ENCODE measurements around the gene ARMS2. TPM values are rescaled to one million over a fixed set of nuclear protein-coding genes. Genes with fewer than 3 reads are reported as not detected.

ARMS2 gene
- total RNA-seq, 2 donors from 2014 or later, result not detected

- H3K27me3 Mint-ChIP-seq, result peaks cover 13 to 14% of the 10 kb centered on the region in 2 donors
Measured at GRCh38 chr10:122499012-122499411, 44.6 kb downstream of the ARMS2 start.

GRCh38 chr10:122499491-122499941, 45.1 kb downstream of the ARMS2 start:
- H3K36me3 Mint-ChIP-seq, result no peaks in the 10 kb centered on the region

More at GRCh38 chr10:122499012-122499411, 44.6 kb downstream of the ARMS2 start:
- H3K4me1 Mint-ChIP-seq (ENCODE audit: low read depth in 2 of 2), result no peaks in the 10 kb centered on the region
- no peak for ATAC-seq
- no peak overlapping the region for H3K27ac Mint-ChIP-seq
- H3K4me3 Mint-ChIP-seq, result no peak overlapping the region
- no peak for DNase-seq (ENCODE audit: low spot score)
- no peaks in the 10 kb centered on the region for H3K9me3 Mint-ChIP-seq
- H3K36me3 Mint-ChIP-seq, result no peaks in the 10 kb centered on the region

GRCh38 chr10:122500194-122500593, 45.7 kb downstream of the ARMS2 start:
- Mint-ChIP-seq H3K4me3 (no peak overlapping the region), H3K36me3 (no peaks in the 10 kb centered on the region), H3K9me3 (no peaks in the 10 kb centered on the region), H3K27me3 (peaks cover 9 to 14% of the 10 kb centered on the region in 2 donors), H3K27ac (no peak overlapping the region), H3K4me1 (ENCODE audit: low read depth in 2 of 2) (no peaks in the 10 kb centered on the region)
- ATAC-seq, result no peak
- DNase-seq (ENCODE audit: low spot score), result no peak

More at GRCh38 chr10:122499491-122499941, 45.1 kb downstream of the ARMS2 start:
- Mint-ChIP-seq H3K27ac (no peak overlapping the region), H3K27me3 (peaks cover 13 to 14% of the 10 kb centered on the region in 2 donors), H3K9me3 (no peaks in the 10 kb centered on the region), H3K4me3 (no peak overlapping the region), H3K4me1 (ENCODE audit: low read depth in 2 of 2) (no peaks in the 10 kb centered on the region)
- no peak for DNase-seq (ENCODE audit: low spot score)
- no peak for ATAC-seq

- H3K36me3 Mint-ChIP-seq, result no peaks in the 10 kb centered on the region
- peaks cover 8 to 14% of the 10 kb centered on the region in 2 donors for H3K27me3 Mint-ChIP-seq
- H3K4me3 Mint-ChIP-seq, result no peak overlapping the region
- H3K27ac Mint-ChIP-seq, result no peak overlapping the region
- H3K4me1 Mint-ChIP-seq (ENCODE audit: low read depth in 2 of 2), result no peaks in the 10 kb centered on the region
- DNase-seq (ENCODE audit: low spot score) (no peak), ATAC-seq (no peak)
- no peaks in the 10 kb centered on the region for H3K9me3 Mint-ChIP-seq
Measured at GRCh38 chr10:122500726-122501125, 46.3 kb downstream of the ARMS2 start.

- DNase-seq (ENCODE audit: low spot score) (no peak), ATAC-seq (no peak)
- no peaks in the 10 kb centered on the region for H3K36me3 Mint-ChIP-seq
- H3K9me3 Mint-ChIP-seq, result no peaks in the 10 kb centered on the region
- H3K27me3 Mint-ChIP-seq, result peaks cover 7 to 12% of the 10 kb centered on the region in 2 donors
- H3K27ac Mint-ChIP-seq, result no peak overlapping the region
- no peak overlapping the region for H3K4me3 Mint-ChIP-seq
- no peaks in the 10 kb centered on the region for H3K4me1 Mint-ChIP-seq (ENCODE audit: low read depth in 2 of 2)
Measured at GRCh38 chr10:122503012-122503411, 48.6 kb downstream of the ARMS2 start.

GRCh38 chr10:122503886-122504609, 49.6 kb downstream of the ARMS2 start:
- H3K36me3 Mint-ChIP-seq, result no peaks in the 10 kb centered on the region
- H3K4me3 Mint-ChIP-seq, result no peak overlapping the region
- H3K9me3 Mint-ChIP-seq, result no peaks in the 10 kb centered on the region
- ATAC-seq (no peak), DNase-seq (ENCODE audit: low spot score) (no peak)
- no peak overlapping the region for H3K27ac Mint-ChIP-seq
- H3K27me3 Mint-ChIP-seq, result peaks cover 1 to 2% of the 10 kb centered on the region in 2 donors
- no peaks in the 10 kb centered on the region for H3K4me1 Mint-ChIP-seq (ENCODE audit: low read depth in 2 of 2)

GRCh38 chr10:122504610-122504950, 50.1 kb downstream of the ARMS2 start:
- Mint-ChIP-seq H3K27ac (no peak overlapping the region), H3K27me3 (peaks cover 0 to 2% of the 10 kb centered on the region in 2 donors), H3K4me1 (ENCODE audit: low read depth in 2 of 2) (no peaks in the 10 kb centered on the region), H3K9me3 (no peaks in the 10 kb centered on the region), H3K36me3 (no peaks in the 10 kb centered on the region), H3K4me3 (no peak overlapping the region)
- ATAC-seq, result peak; percentile 32 to 46
- DNase-seq (ENCODE audit: low spot score), result no peak

- Mint-ChIP-seq H3K9me3 (no peaks in the 10 kb centered on the region), H3K4me1 (ENCODE audit: low read depth in 2 of 2) (no peaks in the 10 kb centered on the region), H3K27me3 (peaks cover 0 to 2% of the 10 kb centered on the region in 2 donors), H3K36me3 (no peaks in the 10 kb centered on the region), H3K27ac (no peak overlapping the region), H3K4me3 (no peak overlapping the region)
- DNase-seq (ENCODE audit: low spot score), result no peak
- ATAC-seq, result no peak
Measured at GRCh38 chr10:122505011-122505410, 50.6 kb downstream of the ARMS2 start.

- Mint-ChIP-seq H3K36me3 (no peaks in the 10 kb centered on the region), H3K4me3 (no peak overlapping the region), H3K4me1 (ENCODE audit: low read depth in 2 of 2) (no peaks in the 10 kb centered on the region), H3K9me3 (no peaks in the 10 kb centered on the region), H3K27ac (no peak overlapping the region), H3K27me3 (peaks cover 0 to 2% of the 10 kb centered on the region in 2 donors)
- ATAC-seq (no peak), DNase-seq (ENCODE audit: low spot score) (no peak)
Measured at GRCh38 chr10:122505885-122506645, 51.6 kb downstream of the ARMS2 start.

Other genes starting within 250 kb of the ARMS2 start
- gene BTBD16, start 183.4 kb upstream of the ARMS2 start, total RNA-seq, result not detected
- 1 to 10 TPM; 4.4 to 7.9 TPM for gene PLEKHA1, start 79.9 kb upstream of the ARMS2 start, total RNA-seq
- gene HTRA1, start 6.9 kb downstream of the ARMS2 start, total RNA-seq, result not detected
- gene DMBT1, start 106.1 kb downstream of the ARMS2 start, total RNA-seq, result not detected
- not detected for gene C10orf120, start 245.2 kb downstream of the ARMS2 start, total RNA-seq